Measurements from ENCODE around the gene FKBP8. TPM values are rescaled to one million over a fixed set of nuclear protein-coding genes. Genes with fewer than 3 reads are reported as not detected.

Gene FKBP8
- total RNA-seq, 2 experiments from 2014 or later, result 200 to 201 TPM

DNA sequence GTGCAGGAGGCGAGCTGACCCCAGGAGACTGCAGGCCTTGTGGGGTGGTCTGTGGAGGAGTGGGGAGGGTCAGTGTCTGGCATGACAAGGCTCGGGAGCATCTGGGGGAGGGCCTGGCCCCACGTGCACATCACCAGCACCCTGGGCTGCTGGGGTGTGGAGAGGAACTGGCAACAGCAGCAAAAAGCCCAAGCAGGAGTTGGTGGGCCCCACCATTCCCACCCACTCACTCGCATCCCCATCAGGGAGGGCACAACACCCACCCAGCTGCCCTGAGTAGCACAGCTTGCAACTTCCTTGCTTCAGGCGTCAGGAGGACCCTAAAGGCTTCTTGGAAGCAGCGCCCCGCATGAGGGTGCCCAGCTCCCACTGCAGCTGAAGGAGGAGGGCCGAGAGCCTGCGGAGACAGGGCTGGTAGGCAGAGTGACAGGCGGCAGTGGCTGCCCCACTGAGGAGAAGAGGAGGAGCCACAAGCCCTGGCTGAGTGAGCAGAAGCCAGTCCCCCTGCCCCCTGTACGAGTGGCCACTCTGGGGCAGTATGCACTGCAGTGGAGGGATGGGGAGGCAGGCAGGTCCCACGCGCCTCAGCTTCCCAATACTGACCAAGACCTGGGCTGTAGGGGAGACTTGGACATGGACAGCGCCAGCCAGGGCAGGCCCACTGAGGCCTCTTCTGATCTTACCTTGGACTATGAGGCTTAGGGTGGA is 48.0 kb downstream of the FKBP8 start:
- CTCF ChIA-PET (ENCODE audit: unreplicated experiment), result no interaction called here
- H3K4me2 ChIP-seq (ENCODE audit: low read length), result no peak overlapping the region
- no peaks in the 10 kb centered on the region for H3K9me2 ChIP-seq (ENCODE audit: insufficient read depth, low read length)
- no TSS peak for BruUV-seq (replicated peaks)
- peaks cover 19% of the 10 kb centered on the region; the same call in 1 of the 2 replicates for H3K79me2 ChIP-seq (ENCODE audit: insufficient read depth, low read depth, low read length)
- TF ChIP-seq EZH2phosphoT487 (IDR thresholded peaks at IDR 0.05; ENCODE audit: borderline replicate concordance, low read depth, low read length), result no peak
- intact Hi-C loops (cut with micrococcal nuclease; ENCODE audit: unreplicated experiment), result no loop called here
- no peaks in the 10 kb centered on the region for H3K36me3 ChIP-seq (ENCODE audit: insufficient read depth, low read length)
- no peak overlapping the region for H3K27ac ChIP-seq (ENCODE audit: low read depth, low read length, poor library complexity, severe bottlenecking)
- no peaks in the 10 kb centered on the region for H3K9me3 ChIP-seq (ENCODE audit: low read length)
- peaks cover 18% of the 10 kb centered on the region for H3K4me1 ChIP-seq (ENCODE audit: insufficient read depth, low read length, poor library complexity, severe bottlenecking)
- H3K4me3 ChIP-seq (ENCODE audit: low read depth, low read length, poor library complexity, severe bottlenecking), result no peak overlapping the region
- H4K20me1 ChIP-seq (ENCODE audit: insufficient read depth, low read length), result peaks cover 8% of the 10 kb centered on the region; the same call in 1 of the 2 replicates
- POLR2A ChIA-PET, result interaction anchor here (0.6 kb wide), 1 partner anchor 13 kb away, joined by 4 read pairs; no protein-coding TSS in a partner anchor
- H2AFZ ChIP-seq (ENCODE audit: low read length), result no peak overlapping the region
- DNase-seq (ENCODE audit: low spot score), result no peak

- Histone ChIP-seq H3K27ac (ENCODE audit: low read depth, low read length, poor library complexity, severe bottlenecking) (no peak overlapping the region), H4K20me1 (ENCODE audit: insufficient read depth, low read length) (peaks cover 4% of the 10 kb centered on the region; the same call in 1 of the 2 replicates)
Observed at GRCh38 chr19:18494267-18494607, 49.1 kb downstream of the FKBP8 start.

More at GRCh38 chr19:18494267-18494607, 49.1 kb downstream of the FKBP8 start:
- Histone ChIP-seq H3K4me1 (ENCODE audit: insufficient read depth, low read length, poor library complexity, severe bottlenecking) (peaks cover 12% of the 10 kb centered on the region), H3K4me3 (ENCODE audit: low read depth, low read length, poor library complexity, severe bottlenecking) (no peak overlapping the region), H3K36me3 (ENCODE audit: insufficient read depth, low read length) (no peaks in the 10 kb centered on the region), H3K4me2 (ENCODE audit: low read length) (no peak overlapping the region), H3K9me3 (ENCODE audit: low read length) (no peaks in the 10 kb centered on the region), H2AFZ (ENCODE audit: low read length) (no peak overlapping the region), H3K79me2 (ENCODE audit: insufficient read depth, low read depth, low read length) (peaks cover 10% of the 10 kb centered on the region; the same call in 1 of the 2 replicates), H3K9me2 (ENCODE audit: insufficient read depth, low read length) (no peaks in the 10 kb centered on the region)
- no peak for DNase-seq (ENCODE audit: low spot score)
- CTCF ChIA-PET (ENCODE audit: unreplicated experiment), result no interaction called here
- intact Hi-C loops (cut with micrococcal nuclease; ENCODE audit: unreplicated experiment), result no loop called here
- no peak for TF ChIP-seq CTCF (conservative IDR thresholded peaks at IDR 0.05; ENCODE audit: low read length)
- no peak for TF ChIP-seq EZH2phosphoT487 (IDR thresholded peaks at IDR 0.05; ENCODE audit: borderline replicate concordance, low read depth, low read length)
- POLR2A ChIA-PET, result no interaction called here
- BruUV-seq (replicated peaks), result no TSS peak
